K562 (cell line): ENCODE measurements around the gene TRAF1. TPM values are rescaled to one million over a fixed set of nuclear protein-coding genes. Genes with fewer than 3 reads are reported as not detected.

ENCODE experiments used
- ATAC-seq: fragments of 200-7000 bp; cut with Tn5 transposase; 3 replicates; pipeline ENCODE4 v1.9.1; 2020; ENCODE audit warnings: moderate library complexity
- BruUV-seq: library from RNA; stranded (reverse); fragments of 400-500 nt; replicated peaks from 2 replicates; lab custom pipeline; 2021; lab: Mats Ljungman, UMichigan
- CTCF ChIA-PET: fragments of 300-600 bp; formaldehyde crosslinking; extraction: SDS; loops from one replicate; lab custom pipeline; 2021; ENCODE audit warnings: low intra/inter-chr PET ratio; lab: Yijun Ruan, JAX
- POLR2A ChIA-PET: fragments of 300-600, 350-650 bp; sonication (Branson Sonifier 250); formaldehyde crosslinking; extraction: SDS; loops from one replicate; lab custom pipeline; 2021; ENCODE audit warnings: antibody characterized with exemption, inconsistent platforms; lab: Yijun Ruan, JAX
- DNase-seq, 4 experiments: peaks; one replicate each; pipeline versions ENCODE4 v3.0.0 to v3.0.0-alpha.2; 2011 to 2018; ENCODE audit warnings: low spot score in 3 of 4, mixed read lengths in 3 of 4; ENCODE audit errors: extremely low read depth in 1 of 4
- FAIRE-seq: peaks from 2 replicates; lab custom pipeline; 2011; peaks lifted over from hg19 to GRCh38; lab: Jason Lieb, UNC
- H2AFZ ChIP-seq: 2 replicates; pipeline ENCODE4 v1.6.0; 2011; ENCODE audit warnings: low read depth, low read length, control low read depth, inconsistent platforms
- H3K27ac ChIP-seq: fragments of 200-600 bp; 3 replicates; pipeline ENCODE4 v1.8.0; 2011; ENCODE audit warnings: low read depth, mild to moderate bottlenecking, control low read depth, inconsistent platforms, low read length, moderate library complexity, mixed read lengths; ENCODE audit errors: extremely low read depth
- H3K27me3 ChIP-seq, 2 experiments: fragments of 300-600 bp in 1 of 2; 2 replicates in 1 of 2; 3 replicates in 1 of 2; pipeline versions ENCODE4 v1.6.0 to v1.8.0; 2011; ENCODE audit warnings: inconsistent platforms in 2 of 2, low read length in 2 of 2, mild to moderate bottlenecking in 1 of 2, mixed read lengths in 1 of 2, moderate library complexity in 1 of 2; ENCODE audit not compliant: control insufficient read depth in 2 of 2, insufficient read depth in 2 of 2
- H3K36me3 ChIP-seq: fragments of 300-600 bp; 3 replicates; pipeline ENCODE4 v1.8.0; 2011; ENCODE audit warnings: mild to moderate bottlenecking, low read length, inconsistent platforms; ENCODE audit not compliant: control insufficient read depth, insufficient read depth
- H3K4me1 ChIP-seq, 2 experiments: fragments of 200-600 bp in 1 of 2; replicated peaks in 1 of 2; 2 replicates in 1 of 2; 3 replicates in 1 of 2; pipeline versions ENCODE4 v1.5.1 to v1.8.0; 2011; ENCODE audit warnings: inconsistent platforms in 2 of 2, low read length in 2 of 2, mild to moderate bottlenecking in 1 of 2, mixed read lengths in 1 of 2, moderate library complexity in 1 of 2; ENCODE audit not compliant: control insufficient read depth in 2 of 2, insufficient read depth in 2 of 2
- H3K4me2 ChIP-seq: 2 replicates; pipeline ENCODE4 v1.6.1; 2011; ENCODE audit warnings: low read length, control low read depth, inconsistent platforms, mixed read lengths; ENCODE audit not compliant: insufficient read depth
- H3K4me3 ChIP-seq: fragments of 200-600 bp; sonication (generic), shearing (Covaris generic); 2 replicates; pipeline ENCODE4 v1.5.1; 2016; ENCODE audit warnings: control low read depth, inconsistent platforms
- H3K79me2 ChIP-seq: fragments of 200-600 bp; 3 replicates; pipeline ENCODE4 v1.8.0; 2011; ENCODE audit warnings: low read length, inconsistent platforms; ENCODE audit not compliant: control insufficient read depth, insufficient read depth
- H3K9ac ChIP-seq, 2 experiments: 2 replicates each; pipeline versions ENCODE4 v1.6.0 to v1.6.1; 2011; ENCODE audit warnings: low read depth in 2 of 2, low read length in 2 of 2, control low read depth in 1 of 2, inconsistent platforms in 1 of 2, mild to moderate bottlenecking in 1 of 2, mixed read lengths in 1 of 2; ENCODE audit not compliant: insufficient read depth in 1 of 2
- H3K9me1 ChIP-seq: one replicate; pipeline ENCODE4 v1.6.0; 2011; ENCODE audit warnings: inconsistent platforms, mild to moderate bottlenecking, low read length, moderate library complexity; ENCODE audit not compliant: control insufficient read depth, insufficient read depth
- H3K9me3 ChIP-seq: replicated peaks from 2 replicates; pipeline ENCODE4 v1.5.1; 2011; ENCODE audit warnings: low read depth, low read length, inconsistent platforms; ENCODE audit not compliant: control insufficient read depth, insufficient read depth
- H4K20me1 ChIP-seq: replicated peaks from 2 replicates; pipeline ENCODE4 v1.6.1; 2011; ENCODE audit warnings: low read length, inconsistent platforms, mixed read lengths; ENCODE audit not compliant: control insufficient read depth, insufficient read depth
- CTBP1 ChIP-seq: fragments of 450-650 bp; IDR thresholded peaks from 2 replicates; pipeline ENCODE4 v1.6.1; 2016; ENCODE audit warnings: borderline replicate concordance
- EHMT2 ChIP-seq: fragments of 450-650 bp; IDR thresholded peaks from 2 replicates; pipeline ENCODE4 v1.6.1; 2018; ENCODE audit warnings: antibody characterized with exemption
- ESRRA ChIP-seq: fragments of 450-650 bp; IDR thresholded peaks from 2 replicates; pipeline ENCODE4 v1.6.1; 2014; ENCODE audit warnings: low read depth, mild to moderate bottlenecking, moderate library complexity, borderline replicate concordance
- EWSR1 ChIP-seq: fragments of 450-650 bp; IDR thresholded peaks from 2 replicates; pipeline ENCODE4 v1.6.1; 2018; ENCODE audit warnings: borderline replicate concordance, mild to moderate bottlenecking, low read depth, moderate library complexity; ENCODE audit not compliant: partially characterized antibody
- HDAC1 ChIP-seq, 2 experiments: fragments of 450-650 bp; IDR thresholded peaks; 2 replicates each; pipeline ENCODE4 v1.6.1; 2016 to 2017; ENCODE audit warnings: inconsistent platforms in 1 of 2, mild to moderate bottlenecking in 1 of 2, moderate library complexity in 1 of 2
- MEIS2 ChIP-seq: fragments of 450-650 bp; IDR thresholded peaks from 2 replicates; pipeline ENCODE4 v1.6.1; 2014; ENCODE audit warnings: mild to moderate bottlenecking; ENCODE audit not compliant: partially characterized antibody
- ZNF584 ChIP-seq: fragments of 200-800 bp; sonication (Bioruptor generic); IDR thresholded peaks from 2 replicates; pipeline ENCODE4 v1.6.1; 2016; ENCODE audit warnings: low read depth, mild to moderate bottlenecking, missing genetic modification characterization, missing compliant biosample characterization
- ZNF79 ChIP-seq: fragments of 250-450 bp; sonication (Bioruptor Pico); IDR thresholded peaks from 2 replicates; pipeline ENCODE4 v1.4.0; 2020; ENCODE audit warnings: low read depth, mild to moderate bottlenecking, moderate library complexity
- WGBS: fragments of 100-300 bp; shearing (Covaris generic); methylation state at CpG from one replicate; pipeline ENCODE4 v1.1.6; 2016; ENCODE audit warnings: low coverage, mixed read lengths; ENCODE audit not compliant: insufficient coverage; ENCODE audit errors: missing lambda C conversion rate; 5-methylcytosine and 5-hydroxymethylcytosine counted together
- in situ Hi-C: fragments of 300-500 bp; cut with MboI; formaldehyde crosslinking; loops from 4 replicates; pipeline ENCODE4 v1.15.0; 2018; ENCODE audit warnings: inconsistent platforms, mixed read lengths
- intact Hi-C: fragments of 100-400 bp; cut with micrococcal nuclease; formaldehyde crosslinking; loops from 2 replicates; pipeline ENCODE4 v1.14.2; 2022
- polyA plus RNA-seq, 8 experiments: library from polyadenylated mRNA; depleted of rRNA in 4 of 8; stranded (reverse) in 5 of 8; unstranded in 3 of 8; fragments of >200 nt; fragmentation: Nextera tagmentation in 2 of 8; fragmentation: Illumina TruSeq in 1 of 8; extraction: Ambion mirVana in 2 of 8; extraction: Trizol in 1 of 8; gene quantifications; 2 replicates each; pipeline versions ENCODE4 v1.2.1 to v1.2.3, GENCODE V29; 2011 to 2014; ENCODE audit warnings: inconsistent platforms in 1 of 8, missing spikeins in 1 of 8
- total RNA-seq, 7 experiments: library from RNA; depleted of rRNA in 6 of 7; stranded (reverse); fragments of >200 nt in 6 of 7; fragmentation: Illumina TruSeq in 2 of 7; extraction: Trizol in 2 of 7; gene quantifications; 2 replicates each; pipeline versions ENCODE4 v1.2.1 to v1.2.3, GENCODE V29; 2011 to 2021; ENCODE audit warnings: low replicate concordance in 1 of 7
- TF ChIP-seq, protein P1 (sequence below): IDR thresholded peaks from 3 replicates; pipeline ENCODE4 v1.6.1; 2011; ENCODE audit warnings: borderline replicate concordance, mild to moderate bottlenecking; ENCODE audit not compliant: insufficient read length, insufficient read depth

TRAF1 gene
- total and polyA plus RNA-seq, 9 of the 15 experiments (the other 6 are each of a cell fraction or from before 2014, with no cell fraction given): 0.01 to 1.1 (median 0.04) TPM; not detected in 2

DNA sequence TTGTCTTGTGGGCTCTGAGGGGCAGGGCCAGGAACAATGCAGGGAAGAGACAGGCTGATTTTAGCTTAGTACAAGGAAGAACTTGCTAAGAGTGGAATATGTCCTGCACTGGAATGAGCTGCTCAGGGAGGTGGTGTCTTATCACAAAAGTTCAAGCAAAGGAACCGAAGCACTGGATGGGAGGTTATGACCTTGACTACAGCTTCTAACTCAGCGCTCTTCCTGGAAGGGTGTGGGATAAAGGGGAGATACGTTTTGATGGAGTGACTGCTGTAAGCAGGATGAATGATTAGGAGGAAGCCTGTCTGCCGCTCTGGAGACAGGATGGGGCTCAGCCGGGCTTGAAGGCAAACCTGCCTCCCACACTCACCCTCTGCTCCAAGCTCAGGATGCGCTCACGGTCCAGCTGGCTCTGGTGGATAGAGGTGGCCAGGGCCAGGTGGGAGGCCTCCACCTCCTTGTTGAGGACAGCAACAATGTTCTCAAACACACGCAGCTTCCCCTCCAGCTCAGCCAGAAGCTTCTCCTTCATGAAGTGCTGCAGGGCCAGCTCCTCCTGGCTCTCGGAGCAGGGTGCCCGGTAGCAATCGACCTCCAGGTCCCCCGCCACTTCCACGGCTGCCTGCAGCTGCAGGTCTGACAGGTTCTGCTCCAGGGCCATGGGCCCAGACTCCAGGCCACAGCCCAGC lies 13.5 kb downstream of the TRAF1 start:
- FAIRE-seq (peak; percentile 64), DNase-seq (peak in 3 of 4 experiments; percentile 24 to 66 (median 43)), ATAC-seq (peak; percentile 51)
- Histone ChIP-seq H3K4me2 (peak overlapping the region; percentile 44), H2AFZ (no peak overlapping the region), H4K20me1 (no peaks in the 10 kb centered on the region), H3K9me1 (no peaks in the 10 kb centered on the region), H3K36me3 (no peaks in the 10 kb centered on the region), H3K4me1 (peaks cover 12 to 16% of the 10 kb centered on the region in 2 experiments; a peak in 4 of 5 replicates), H3K27me3 (no peaks in the 10 kb centered on the region), H3K79me2 (no peaks in the 10 kb centered on the region), H3K4me3 (no peak overlapping the region), H3K9ac (peak overlapping the region in 1 of 2 experiments; percentile 76; a peak in 2 of 4 replicates), H3K9me3 (no peaks in the 10 kb centered on the region), H3K27ac (no peak overlapping the region)
- POLR2A ChIA-PET: interaction anchor here (0.6 to 1.8 kb wide), 5 partner anchors 9 to 51 kb away, joined by 3 to 7 read pairs (median 4); no protein-coding TSS in a partner anchor
- intact Hi-C loops: no loop called here
- 26% methylated on average over 12 of the region's 13 CpGs for WGBS
- CTCF ChIA-PET: no interaction called here
- TF ChIP-seq EHMT2 (0 out of 2 replicates have a peak, but pooled peaks have one; percentile 12), ZNF584 (CRISPR knock-in tag) (0 out of 2 replicates have a peak, but pooled peaks have one; percentile 7), EWSR1 (no peak), HDAC1 (IDR thresholded peaks at IDR 0.05) (peak in 1 of 2 experiments; percentile 42; a peak in 1 of 4 replicates), MEIS2 (peak; percentile 28), ZNF79 (0 out of 2 replicates have a peak, but pooled peaks have one; percentile 43), CTBP1 (peak; percentile 55; the same call in 1 of the 2 replicates), ESRRA (peak; percentile 74)
- TF ChIP-seq, protein P1, sequence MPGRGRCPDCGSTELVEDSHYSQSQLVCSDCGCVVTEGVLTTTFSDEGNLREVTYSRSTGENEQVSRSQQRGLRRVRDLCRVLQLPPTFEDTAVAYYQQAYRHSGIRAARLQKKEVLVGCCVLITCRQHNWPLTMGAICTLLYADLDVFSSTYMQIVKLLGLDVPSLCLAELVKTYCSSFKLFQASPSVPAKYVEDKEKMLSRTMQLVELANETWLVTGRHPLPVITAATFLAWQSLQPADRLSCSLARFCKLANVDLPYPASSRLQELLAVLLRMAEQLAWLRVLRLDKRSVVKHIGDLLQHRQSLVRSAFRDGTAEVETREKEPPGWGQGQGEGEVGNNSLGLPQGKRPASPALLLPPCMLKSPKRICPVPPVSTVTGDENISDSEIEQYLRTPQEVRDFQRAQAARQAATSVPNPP: no peak
- in situ Hi-C loops: no loop called here
- no TSS peak for BruUV-seq
